Transverse colon (tissue), 4 donors: Measurements from ENCODE around the gene CNTNAP2. TPM values are rescaled to one million over a fixed set of nuclear protein-coding genes. Genes with fewer than 3 reads are reported as not detected.

ENCODE experiments used
- DNase-seq: peaks from one replicate; pipeline ENCODE4 v3.0.0-alpha.2; 2019
- H3K27ac ChIP-seq, 4 donors: fragments of 200-600 bp; sonication (generic); 2 replicates each; pipeline ENCODE4 v1.5.1; 2016 to 2018; ENCODE audit warnings: inconsistent platforms in 4 of 4
- H3K27me3 ChIP-seq: fragments of 200-600 bp; sonication (generic); 2 replicates; pipeline ENCODE4 v1.5.1; 2017; ENCODE audit warnings: inconsistent platforms
- H3K36me3 ChIP-seq, 4 donors: fragments of 200-600 bp; sonication (generic); 2 replicates each; pipeline ENCODE4 v1.5.1; 2017 to 2019; ENCODE audit warnings: inconsistent platforms in 4 of 4
- H3K4me1 ChIP-seq, 4 donors: fragments of 200-600 bp; sonication (generic); 2 replicates each; pipeline ENCODE4 v1.5.1; 2017 to 2020; ENCODE audit warnings: inconsistent platforms in 4 of 4
- H3K4me3 ChIP-seq, 4 donors: fragments of 200-600 bp; sonication (generic); 1 replicate in 1 of 4; 2 replicates in 3 of 4; pipeline versions ENCODE4 v1.5.1 to v1.6.1; 2017 to 2019; ENCODE audit warnings: inconsistent platforms in 4 of 4
- H3K9me3 ChIP-seq, 2 donors: fragments of 200-600 bp; sonication (generic); 2 replicates each; pipeline ENCODE4 v1.5.1; 2017 to 2019; ENCODE audit warnings: inconsistent platforms in 2 of 2
- EP300 ChIP-seq: sonication (generic); formaldehyde crosslinking; IDR thresholded peaks from one replicate; pipeline ENCODE4 v1.6.1; 2017; ENCODE audit warnings: antibody characterized with exemption, low read depth
- POLR2A ChIP-seq: fragments of 450-650 bp; IDR thresholded peaks from one replicate; pipeline ENCODE4 v1.6.1; 2016; ENCODE audit warnings: antibody characterized with exemption, mild to moderate bottlenecking, moderate library complexity
- POLR2AphosphoS5 ChIP-seq, 3 donors: sonication (generic); formaldehyde crosslinking; IDR thresholded peaks; one replicate each; pipeline ENCODE4 v1.6.1; 2016; ENCODE audit warnings: antibody characterized with exemption in 3 of 3
- WGBS, 2 donors: methylation state at CpG; one replicate each; pipeline ENCODE4 v1.1.5; 2018; ENCODE audit warnings: low coverage in 1 of 2; 5-methylcytosine and 5-hydroxymethylcytosine counted together
- in situ Hi-C, 4 donors: fragments of 200-750 bp; cut with MboI; loops; one replicate each; pipeline versions ENCODE4 v1.15.0 to v1.15.1; 2017; ENCODE audit warnings: low sequenced_read_pairs in 3 of 4, low pct_ligation_motif_present in 1 of 4, low pct_unique_long_range_greater_than_20kb in 1 of 4
- intact Hi-C: fragments of 100-400 bp; cut with DNase I; formaldehyde crosslinking; loops from one replicate; pipeline ENCODE4 v1.15.1; 2023; ENCODE audit warnings: low total_unique reads
- total RNA-seq, 4 donors: library from RNA; depleted of rRNA; stranded (reverse); fragments of >200 nt; gene quantifications; one replicate each; pipeline ENCODE4 v1.1.0, GENCODE V29; 2016
- TF ChIP-seq, protein P1 (sequence below), 5 experiments: fragments of 200-600 bp in 3 of 5; fragments of 450-650 bp in 2 of 5; sonication (generic) in 3 of 5; IDR thresholded peaks; 1 replicate in 2 of 5; 2 replicates in 3 of 5; pipeline ENCODE4 v1.5.1; 2016 to 2017; ENCODE audit warnings: antibody characterized with exemption in 5 of 5, inconsistent platforms in 3 of 5, mild to moderate bottlenecking in 2 of 5, moderate library complexity in 1 of 5

The CNTNAP2 gene
- total RNA-seq, 4 donors from 2014 or later, result 0.60 to 2.9 (median 2.4) TPM

GRCh38 chr7:146652176-146652575 is 535.6 kb downstream of the CNTNAP2 start:
- Histone ChIP-seq H3K4me3 (no peak overlapping the region), H3K4me1 (no peaks in the 10 kb centered on the region), H3K36me3 (no peaks in the 10 kb centered on the region), H3K27ac (no peak overlapping the region), H3K27me3 (no peaks in the 10 kb centered on the region), H3K9me3 (no peaks in the 10 kb centered on the region)
- TF ChIP-seq EP300 (no peak), POLR2AphosphoS5 (IDR thresholded peaks at IDR 0.05) (no peak), POLR2A (no peak)
- TF ChIP-seq, protein P1, sequence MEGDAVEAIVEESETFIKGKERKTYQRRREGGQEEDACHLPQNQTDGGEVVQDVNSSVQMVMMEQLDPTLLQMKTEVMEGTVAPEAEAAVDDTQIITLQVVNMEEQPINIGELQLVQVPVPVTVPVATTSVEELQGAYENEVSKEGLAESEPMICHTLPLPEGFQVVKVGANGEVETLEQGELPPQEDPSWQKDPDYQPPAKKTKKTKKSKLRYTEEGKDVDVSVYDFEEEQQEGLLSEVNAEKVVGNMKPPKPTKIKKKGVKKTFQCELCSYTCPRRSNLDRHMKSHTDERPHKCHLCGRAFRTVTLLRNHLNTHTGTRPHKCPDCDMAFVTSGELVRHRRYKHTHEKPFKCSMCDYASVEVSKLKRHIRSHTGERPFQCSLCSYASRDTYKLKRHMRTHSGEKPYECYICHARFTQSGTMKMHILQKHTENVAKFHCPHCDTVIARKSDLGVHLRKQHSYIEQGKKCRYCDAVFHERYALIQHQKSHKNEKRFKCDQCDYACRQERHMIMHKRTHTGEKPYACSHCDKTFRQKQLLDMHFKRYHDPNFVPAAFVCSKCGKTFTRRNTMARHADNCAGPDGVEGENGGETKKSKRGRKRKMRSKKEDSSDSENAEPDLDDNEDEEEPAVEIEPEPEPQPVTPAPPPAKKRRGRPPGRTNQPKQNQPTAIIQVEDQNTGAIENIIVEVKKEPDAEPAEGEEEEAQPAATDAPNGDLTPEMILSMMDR (IDR thresholded peaks at IDR 0.05), result no peak
- in situ Hi-C loops, result no loop called here
- 59 to 76% methylated on average over 2 of the region's 2 CpGs for WGBS, 2 donors
- DNase-seq, result no peak
- intact Hi-C loops, result no loop called here

DNA sequence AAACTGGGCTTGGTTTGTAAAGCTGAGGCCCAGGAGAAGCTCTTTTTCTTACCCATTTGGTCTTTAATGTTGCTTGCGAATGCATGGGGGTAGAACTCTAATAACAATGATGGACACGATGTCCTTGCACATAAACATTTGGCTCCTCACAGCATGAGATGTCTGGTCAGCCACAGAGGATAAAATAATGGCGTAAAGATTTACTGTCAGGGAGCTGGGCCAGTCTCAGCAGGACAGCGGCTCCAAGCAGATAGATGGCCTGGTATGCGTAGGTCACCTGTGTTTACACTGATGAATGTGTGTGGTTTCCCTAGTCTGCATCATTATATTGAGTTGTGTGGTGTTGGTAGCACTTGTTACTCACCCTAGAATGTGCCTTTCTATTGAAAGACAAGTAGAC is 537.4 kb downstream of the CNTNAP2 start:
- no peak for DNase-seq
- no peaks in the 10 kb centered on the region for H3K9me3 ChIP-seq
- H3K27me3 ChIP-seq, result no peaks in the 10 kb centered on the region
- TF ChIP-seq POLR2AphosphoS5 (IDR thresholded peaks at IDR 0.05) (no peak), EP300 (no peak), POLR2A (no peak)
- TF ChIP-seq, protein P1 (IDR thresholded peaks at IDR 0.05), result no peak
- H3K4me3 ChIP-seq, result no peak overlapping the region
- intact Hi-C loops (no loop called here), in situ Hi-C loops (no loop called here)
- H3K36me3 ChIP-seq, result no peaks in the 10 kb centered on the region
- no peak overlapping the region for H3K27ac ChIP-seq
- H3K4me1 ChIP-seq, result no peaks in the 10 kb centered on the region
- 62 to 79% methylated on average over 2 to 5 of the region's 5 CpGs for WGBS, 2 donors

DNA sequence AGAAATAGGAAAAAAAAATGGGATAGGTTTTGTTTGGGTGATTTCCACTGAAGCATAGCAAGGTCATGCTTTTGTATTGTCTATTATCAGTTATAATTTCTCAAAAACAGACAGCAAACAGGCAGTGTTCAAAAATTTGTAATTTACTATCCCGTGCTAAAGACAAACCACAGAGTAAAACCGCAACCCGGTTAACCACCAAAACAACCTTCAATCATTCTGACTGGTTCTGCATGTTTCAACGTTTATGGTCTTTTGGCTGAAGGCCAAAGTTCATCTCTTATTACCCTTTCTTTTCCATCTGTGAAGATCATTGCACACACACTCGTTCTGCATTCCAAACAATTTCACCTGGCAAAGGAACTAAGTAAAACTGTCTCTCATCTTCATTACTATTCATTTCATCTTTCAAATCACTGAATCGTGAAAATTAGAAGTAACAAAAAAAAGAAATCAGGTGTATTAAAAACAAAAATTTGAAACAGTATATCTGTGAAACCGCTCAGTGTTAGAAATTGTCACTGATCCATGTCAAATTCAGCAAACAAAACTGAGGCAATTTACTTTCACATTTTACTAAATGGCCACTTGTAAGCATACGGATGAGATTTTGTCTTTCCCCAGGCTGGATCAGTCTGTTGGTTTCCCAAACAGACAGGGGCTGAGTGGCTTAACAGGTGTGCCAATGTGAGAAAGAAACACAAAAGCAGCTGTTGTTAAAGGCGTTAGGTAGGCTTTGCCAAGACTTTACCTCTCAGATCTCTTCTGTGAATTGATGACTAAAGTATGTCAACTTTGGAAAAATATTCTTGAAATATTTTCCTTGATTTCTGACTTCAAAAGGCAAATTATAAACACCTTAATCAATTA is 539.6 kb downstream of the CNTNAP2 start:
- no peak for DNase-seq
- Histone ChIP-seq H3K9me3 (no peaks in the 10 kb centered on the region), H3K4me1 (no peaks in the 10 kb centered on the region), H3K27me3 (no peaks in the 10 kb centered on the region), H3K36me3 (no peaks in the 10 kb centered on the region), H3K4me3 (no peak overlapping the region), H3K27ac (no peak overlapping the region)
- 13 to 14% methylated on average over 9 of the region's 9 CpGs for whole genome bisulfite sequencing, 2 donors
- in situ Hi-C loops, result no loop called here
- intact Hi-C loops, result no loop called here
- TF ChIP-seq EP300 (no peak), POLR2A (no peak), POLR2AphosphoS5 (IDR thresholded peaks at IDR 0.05) (no peak)
- TF ChIP-seq, protein P1 (IDR thresholded peaks at IDR 0.05), result no peak

DNA sequence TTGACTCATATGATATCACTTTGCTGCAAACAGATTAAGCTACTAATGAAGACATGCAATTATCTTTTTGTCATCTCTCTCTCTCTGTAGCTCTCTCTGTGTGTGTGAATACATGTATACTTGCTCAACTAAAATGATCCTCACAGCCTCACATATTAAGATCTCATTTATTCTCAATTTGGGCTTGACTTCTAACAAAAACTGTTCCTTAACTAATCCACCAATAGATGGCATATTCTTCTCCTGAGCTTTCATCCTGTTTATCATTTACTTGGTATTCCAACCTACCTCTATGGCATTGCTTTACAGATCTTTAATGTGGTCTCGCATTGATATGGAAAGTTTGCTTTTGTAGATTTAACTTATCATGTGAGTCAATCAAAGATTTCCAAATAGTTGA is 540.4 kb downstream of the CNTNAP2 start:
- no peaks in the 10 kb centered on the region for H3K4me1 ChIP-seq
- in situ Hi-C loops (no loop called here), intact Hi-C loops (no loop called here)
- WGBS, 2 donors, result 74 to 80% methylated on average over 1 of the region's 1 CpG
- no peak overlapping the region for H3K4me3 ChIP-seq
- H3K9me3 ChIP-seq, result no peaks in the 10 kb centered on the region
- TF ChIP-seq, protein P1 (IDR thresholded peaks at IDR 0.05), result no peak
- TF ChIP-seq POLR2A, result no peak
- TF ChIP-seq POLR2AphosphoS5 (IDR thresholded peaks at IDR 0.05), result no peak
- no peak for TF ChIP-seq EP300
- H3K27ac ChIP-seq, result no peak overlapping the region
- H3K27me3 ChIP-seq, result no peaks in the 10 kb centered on the region
- no peak for DNase-seq
- no peaks in the 10 kb centered on the region for H3K36me3 ChIP-seq
